HG03575 (cell line): Measurements from ENCODE around the gene RELT.

Experiments used
- ATAC-seq: cut with Tn5 transposase; IDR thresholded peaks from one replicate; pipeline ENCODE4 v1.9.1; 2021; ENCODE audit not compliant: unreplicated experiment, insufficient number of reproducible peaks, low FRiP score; ENCODE audit errors: extremely low read depth

RELT gene

DNA sequence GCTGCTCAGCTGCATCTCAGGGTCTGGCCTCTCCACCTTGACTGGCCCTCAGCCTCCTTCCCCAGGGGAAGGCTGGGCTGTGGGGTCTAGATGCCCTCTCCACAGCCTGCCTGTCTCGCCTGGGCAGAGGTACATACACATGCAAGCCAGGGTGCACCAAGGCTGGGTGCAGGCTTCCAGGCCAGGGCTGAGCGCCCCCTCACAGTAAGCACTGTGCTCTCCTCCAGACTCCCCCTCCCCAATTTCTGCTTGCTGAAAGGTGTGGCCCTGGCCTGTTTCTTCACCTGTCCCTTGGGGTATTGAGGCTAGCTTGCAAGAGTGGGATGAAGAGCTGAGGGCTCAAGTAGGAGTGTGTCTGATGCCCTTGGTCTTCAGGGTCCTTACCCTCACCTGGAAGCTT is 22.5 kb downstream of the RELT start:
- ATAC-seq, result no peak

DNA sequence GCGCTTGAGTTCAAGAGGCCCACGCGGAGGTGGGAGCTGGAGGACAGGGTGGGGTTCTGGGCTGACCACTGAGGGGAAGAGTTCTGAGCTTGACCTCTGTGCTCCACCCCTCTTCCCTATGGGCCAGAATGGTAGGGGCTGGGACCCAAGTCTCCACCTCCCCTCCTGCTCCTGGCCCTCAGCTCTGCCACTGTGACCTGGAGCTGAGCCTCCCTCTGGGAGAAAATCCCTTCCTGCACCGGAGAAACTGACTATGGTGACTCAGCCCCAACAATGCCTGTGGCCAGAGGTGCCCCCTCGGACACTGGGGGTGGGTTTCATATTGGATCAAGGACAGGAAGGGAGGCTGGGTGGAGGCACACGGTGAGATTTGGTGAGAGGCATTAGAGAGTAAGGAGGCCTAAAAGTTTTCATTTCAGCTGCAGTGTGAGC is 23.0 kb downstream of the RELT start:
- no peak for ATAC-seq

DNA sequence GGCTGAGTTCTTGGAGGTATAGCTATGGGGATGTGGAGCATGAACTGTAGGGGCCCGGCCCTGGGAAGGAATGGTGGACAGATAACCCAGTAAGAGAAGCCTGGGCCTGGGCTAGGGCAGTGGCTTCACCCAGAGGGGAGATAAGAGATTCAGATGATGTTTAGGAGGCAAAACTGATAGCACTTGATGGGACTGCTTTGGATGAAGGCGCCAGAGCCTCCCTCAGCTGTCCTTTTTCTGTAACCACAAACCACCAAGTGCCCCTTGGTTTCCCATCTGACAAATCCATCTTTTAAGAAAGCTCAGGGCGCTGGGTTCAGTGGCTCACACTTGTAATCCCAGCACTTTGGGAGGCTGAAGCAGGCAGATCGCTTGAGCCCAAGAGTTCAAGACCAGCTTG is 23.4 kb downstream of the RELT start:
- ATAC-seq, result no peak

DNA sequence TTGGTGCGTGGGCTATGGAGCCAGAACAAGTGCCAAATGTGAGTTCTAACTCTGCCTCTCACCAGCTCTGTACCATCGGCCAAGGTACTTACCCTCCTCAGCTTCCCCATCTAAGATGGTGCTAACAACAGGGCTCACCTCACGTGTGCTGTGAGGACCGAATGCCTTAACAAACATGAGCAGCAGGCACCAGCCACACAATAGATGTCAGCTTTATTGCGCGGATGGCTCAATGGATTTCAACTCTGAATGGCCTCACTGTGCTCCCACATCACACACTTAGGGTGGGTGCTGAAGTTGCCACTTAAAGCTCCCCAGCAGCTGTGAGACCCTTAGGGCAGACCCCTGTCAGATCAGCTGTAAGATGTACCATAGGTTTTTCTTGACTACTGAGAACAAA is 24.1 kb downstream of the RELT start:
- no peak for ATAC-seq

DNA sequence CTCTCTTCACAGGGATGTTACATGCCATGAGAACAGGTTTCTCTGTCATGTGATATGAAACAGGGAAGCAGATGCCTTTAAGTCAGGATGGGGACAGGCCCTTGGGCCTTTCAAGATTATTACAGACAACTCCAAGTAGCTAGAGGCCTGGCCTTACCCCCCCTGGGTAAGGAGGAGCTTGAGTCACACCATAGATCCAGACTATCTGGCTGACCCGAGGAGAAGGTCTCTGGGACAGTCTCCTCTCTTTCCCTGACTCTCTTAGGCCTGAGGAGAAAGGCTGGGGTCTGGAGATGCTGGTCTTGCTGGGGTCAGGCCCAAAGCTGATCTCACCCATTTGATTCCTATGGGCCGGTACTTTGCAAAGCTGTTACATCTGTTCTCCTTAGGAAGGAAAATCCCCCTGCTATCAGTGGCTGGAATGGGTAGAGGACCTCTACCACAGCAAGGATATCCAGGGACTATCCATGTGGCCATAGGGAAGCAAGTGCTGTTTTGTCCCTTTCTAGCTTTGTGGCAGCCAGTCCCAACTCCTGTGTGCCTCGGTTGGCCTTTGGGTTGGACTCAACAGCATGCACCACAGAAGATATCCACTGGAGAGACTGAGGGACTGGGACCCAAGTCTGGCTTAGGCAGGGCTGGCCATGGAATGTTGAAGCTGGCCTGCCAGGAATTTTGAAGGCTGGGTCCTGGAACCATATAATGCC is 25.2 kb downstream of the RELT start:
- ATAC-seq, result no peak

DNA sequence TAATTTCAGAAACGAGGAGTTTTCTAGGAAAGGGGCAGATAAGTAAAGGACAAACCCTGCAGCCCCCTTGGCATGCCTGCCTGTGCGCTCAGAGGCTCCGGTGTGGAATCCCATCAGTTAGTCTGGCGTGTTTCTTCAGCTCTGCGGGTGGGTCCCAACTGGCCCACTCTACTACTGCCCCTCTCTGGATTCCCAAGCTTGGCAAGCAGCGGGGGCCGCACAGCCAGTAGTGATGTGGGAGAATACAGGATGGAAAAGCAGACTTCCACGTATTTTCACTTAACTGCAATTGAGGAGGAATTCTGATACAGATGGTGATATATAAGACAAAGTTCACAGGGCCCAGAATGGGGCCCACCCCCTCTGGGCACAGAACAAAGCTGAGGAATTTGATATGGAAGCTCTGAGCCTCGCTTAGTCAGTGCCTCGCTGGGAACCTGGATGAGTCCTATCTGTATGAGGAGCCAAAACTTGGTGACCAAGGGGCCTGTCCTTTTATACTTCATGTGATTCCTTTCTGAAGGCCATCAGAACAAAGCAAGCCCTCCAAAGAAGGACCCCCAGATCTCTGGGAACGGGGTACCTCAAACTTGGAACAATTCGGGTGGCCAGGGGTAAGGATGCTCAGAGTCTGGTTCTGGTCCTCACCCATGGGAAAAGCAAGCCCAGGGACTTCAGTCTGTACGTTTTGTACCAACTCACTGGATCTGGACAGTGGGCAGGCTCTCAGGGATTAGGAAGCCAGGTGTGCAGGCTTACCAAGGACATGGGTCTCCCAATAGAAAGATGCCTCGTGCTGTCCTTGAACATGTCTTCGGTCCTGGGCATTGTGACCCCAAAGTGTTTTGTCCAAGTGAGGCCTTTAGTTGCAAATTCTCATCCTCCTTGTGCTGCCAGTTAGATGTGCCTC is 26.0 kb downstream of the RELT start:
- ATAC-seq, result no peak

DNA sequence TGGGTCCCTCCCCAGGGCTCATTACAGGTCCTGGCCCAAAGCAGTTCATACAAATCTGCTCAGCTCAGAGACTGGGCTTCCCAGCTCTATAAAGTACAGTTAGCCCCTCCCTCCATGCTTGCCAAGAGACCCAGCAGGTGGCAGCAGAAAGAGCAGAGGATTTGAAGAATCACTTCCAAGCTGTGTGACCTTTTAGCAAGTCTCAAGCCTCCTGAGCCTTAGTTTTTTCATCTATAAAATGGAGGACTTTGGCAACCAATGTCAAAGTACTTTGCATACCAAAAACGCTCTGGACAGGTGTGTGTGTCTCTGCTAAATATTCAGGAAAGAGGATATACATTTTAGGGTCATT is 26.6 kb downstream of the RELT start:
- no peak for ATAC-seq

DNA sequence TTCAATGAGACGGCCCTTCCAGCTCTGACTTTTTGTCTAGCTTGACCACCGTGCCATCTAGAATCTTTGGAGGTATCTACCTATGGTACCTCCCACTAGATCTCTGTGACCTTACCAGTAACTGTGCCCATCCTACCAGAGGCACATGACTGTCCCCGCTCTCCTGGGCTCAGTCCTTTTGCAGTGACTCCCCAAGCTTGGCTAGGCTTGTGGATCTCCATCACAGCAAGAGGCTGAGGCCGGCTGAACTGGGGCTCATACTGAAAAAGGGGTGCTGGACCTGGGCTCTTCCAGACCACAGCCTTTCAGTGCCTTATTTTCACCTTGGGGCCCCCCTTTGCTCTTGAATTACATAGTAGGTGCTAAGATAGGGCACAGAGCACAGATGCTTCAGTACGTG is 27.3 kb downstream of the RELT start:
- ATAC-seq, result no peak

DNA sequence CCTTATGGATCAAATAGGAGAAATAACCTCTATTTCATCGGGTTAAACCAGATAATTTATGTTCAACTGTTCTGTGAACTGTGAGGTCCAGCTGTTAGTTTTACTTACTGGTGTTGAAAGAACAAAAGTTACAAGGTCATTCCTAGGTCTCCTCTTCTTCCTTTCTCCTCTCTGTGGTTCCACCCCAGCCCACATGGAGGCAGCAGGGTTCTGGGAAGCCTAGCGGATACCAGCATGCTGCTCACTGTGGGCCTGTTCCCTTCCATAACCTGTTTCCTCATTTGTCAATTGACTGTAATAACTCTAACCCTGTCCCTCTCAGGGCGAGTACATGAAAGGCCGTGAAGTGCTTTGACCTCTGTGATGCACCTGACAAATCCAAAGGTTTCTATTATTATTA is 27.8 kb downstream of the RELT start:
- ATAC-seq, result no peak

DNA sequence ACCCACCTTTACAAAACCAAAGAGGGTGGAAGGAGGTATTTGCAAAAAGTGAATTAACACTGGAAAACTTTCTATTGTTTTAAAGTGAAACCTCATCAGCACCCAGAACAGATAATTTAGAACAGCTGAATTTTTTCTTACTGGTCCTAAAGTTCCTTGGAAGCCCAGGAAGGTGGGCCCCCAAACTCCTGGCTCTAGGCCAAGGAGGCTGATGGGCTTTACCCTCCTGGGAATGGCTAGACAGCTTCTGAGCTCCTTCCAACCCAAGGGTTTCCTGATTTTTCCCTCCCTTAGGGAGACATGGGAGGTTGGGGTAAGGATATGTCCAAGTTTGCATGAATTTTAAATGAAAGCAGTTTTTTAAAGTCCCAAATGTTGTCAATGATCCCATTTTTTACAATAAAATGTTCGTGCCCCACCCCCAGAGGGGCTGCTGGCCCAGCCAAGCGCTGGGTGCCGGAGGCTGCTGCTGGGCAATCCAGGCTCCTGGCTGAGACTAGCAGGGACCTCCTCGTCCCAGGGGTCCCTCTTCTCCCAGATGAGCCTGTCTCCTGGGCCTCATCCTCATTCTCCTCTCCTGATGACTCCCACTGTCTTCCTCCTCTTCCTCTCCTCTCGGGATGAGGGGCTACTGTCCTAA is 28.4 kb downstream of the RELT start:
- no peak for ATAC-seq

DNA sequence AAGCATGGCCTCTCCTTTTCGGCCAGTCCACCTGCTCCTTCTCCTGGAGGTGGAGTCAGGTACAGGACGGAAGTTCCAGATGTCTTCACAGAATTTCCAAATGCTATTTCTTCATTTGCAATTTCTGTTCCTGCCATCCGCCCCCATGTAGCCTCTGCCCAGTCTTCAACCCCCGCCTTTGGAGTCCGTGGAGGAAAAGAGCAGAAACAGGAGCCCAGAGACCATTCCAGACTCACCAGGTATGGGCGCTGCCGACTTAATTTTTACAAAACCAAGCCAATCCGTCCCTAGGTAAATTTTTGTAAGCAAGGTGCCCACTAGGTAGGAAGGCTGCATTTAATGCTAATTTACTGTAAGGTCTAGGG is 28.9 kb downstream of the RELT start:
- ATAC-seq, result no peak

DNA sequence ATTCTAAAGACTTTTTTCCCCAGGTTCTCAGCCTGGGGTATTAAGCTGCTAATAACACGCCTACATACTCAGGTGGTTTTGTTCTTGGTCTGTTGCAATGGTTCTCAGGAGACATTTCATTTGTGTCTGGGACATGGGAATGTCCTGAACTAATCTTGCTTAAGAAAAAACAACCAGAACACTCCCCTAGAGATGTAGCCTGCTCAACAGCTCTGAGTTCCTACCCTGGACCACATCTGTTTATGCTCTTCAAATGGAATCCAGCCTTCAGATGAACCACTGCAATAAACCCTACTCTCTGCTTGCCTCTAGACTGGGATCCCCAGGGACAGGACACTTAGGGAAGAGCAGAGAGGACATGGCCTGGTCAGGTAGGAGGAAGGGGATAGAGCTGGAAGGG is 29.9 kb downstream of the RELT start:
- ATAC-seq, result no peak

DNA sequence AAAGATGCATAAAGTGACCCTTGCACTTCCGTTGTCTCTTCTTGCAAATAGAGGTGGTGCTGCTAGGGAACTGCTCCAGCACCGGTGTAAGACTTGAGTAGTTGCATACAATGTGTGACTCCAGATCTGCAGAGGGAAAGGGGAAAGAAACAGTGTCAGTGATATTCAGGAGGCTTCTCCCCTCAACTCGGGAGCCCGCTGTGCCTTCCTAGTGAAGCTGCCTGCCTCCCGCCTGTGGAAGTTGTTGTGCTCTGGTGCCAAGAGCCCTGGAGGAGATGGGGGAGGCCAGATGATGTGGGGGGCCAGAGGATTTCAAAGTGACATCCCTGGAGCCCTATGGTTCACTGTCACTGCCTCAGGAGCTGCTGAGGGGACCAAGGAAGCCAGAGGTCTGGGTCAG is 30.4 kb downstream of the RELT start:
- no peak for ATAC-seq

DNA sequence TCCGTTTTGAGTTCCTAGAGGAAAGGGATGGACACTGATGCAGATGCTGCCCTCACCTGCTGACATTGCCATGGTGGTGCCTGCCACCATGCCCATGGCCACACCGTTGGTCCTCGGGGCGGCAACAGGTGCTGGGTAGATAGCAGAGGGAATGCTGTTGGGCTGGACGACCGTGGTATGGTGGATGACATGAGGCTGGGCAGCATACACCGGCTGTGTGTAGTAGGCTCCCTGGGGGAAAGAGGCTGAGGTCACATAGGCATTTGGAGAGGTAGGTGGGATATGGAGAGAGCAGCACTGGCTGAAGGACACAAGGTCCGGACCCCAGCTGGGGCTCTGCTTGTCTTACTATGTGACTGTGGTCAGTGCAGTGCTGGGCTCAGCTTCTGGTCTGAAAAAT is 33.2 kb downstream of the RELT start:
- no peak for ATAC-seq

DNA sequence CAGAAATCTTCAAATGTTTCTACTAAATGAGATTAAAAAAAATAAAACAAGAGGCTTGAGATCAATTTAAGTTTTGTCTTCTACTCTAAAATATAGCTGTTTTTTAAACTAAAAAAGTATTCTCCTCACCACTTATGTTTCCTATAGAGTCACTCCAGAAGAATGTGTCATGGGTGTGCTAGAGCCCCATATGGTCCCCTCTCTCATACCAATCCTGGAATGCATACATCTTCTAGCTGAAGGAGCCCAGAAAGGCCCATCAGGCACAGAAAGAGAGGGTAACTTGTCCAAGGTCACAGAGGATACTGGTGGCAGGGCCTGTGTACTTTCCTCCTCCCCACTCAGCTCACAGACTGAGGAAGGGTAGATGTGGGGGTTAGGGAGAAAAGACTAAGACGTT is 34.4 kb downstream of the RELT start:
- ATAC-seq, result no peak

DNA sequence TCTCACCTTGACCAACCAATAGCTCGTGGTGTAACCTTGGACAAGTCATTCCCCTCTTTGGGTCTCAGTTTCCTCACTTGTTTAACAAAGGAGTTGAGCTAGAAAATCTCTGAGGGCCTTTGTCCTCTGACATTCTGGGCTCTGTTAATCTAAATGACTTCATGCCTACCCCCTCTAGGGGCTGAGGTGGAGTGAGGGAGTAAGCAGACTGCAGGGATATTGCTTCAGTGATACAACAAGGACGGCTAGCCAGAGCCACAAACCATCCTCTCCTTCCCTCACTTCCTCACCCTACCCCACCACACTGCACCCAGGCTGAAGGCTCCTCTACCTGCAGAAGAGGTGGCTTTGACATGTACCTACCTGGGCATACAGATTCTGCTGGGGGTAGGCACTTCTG is 34.8 kb downstream of the RELT start:
- no peak for ATAC-seq

DNA sequence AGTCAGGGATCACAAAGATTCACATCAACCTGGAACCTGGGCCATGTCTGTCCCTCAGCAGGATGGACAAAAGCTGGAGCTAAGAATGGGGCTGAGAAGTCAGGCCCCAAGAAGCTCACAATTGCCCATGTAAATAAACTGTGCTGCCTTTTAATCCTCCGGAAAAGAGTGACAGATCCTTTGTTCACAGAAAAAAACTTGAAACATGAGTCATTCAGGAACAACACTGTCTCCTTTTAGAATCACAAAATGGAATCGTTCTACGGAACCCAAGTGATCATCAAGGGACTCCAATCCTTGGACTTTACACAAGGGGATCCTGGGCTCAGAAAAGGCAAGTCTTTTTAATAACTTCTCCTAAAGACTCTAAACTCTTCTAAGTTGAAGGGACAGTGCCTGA is 36.1 kb downstream of the RELT start:
- ATAC-seq, result no peak

DNA sequence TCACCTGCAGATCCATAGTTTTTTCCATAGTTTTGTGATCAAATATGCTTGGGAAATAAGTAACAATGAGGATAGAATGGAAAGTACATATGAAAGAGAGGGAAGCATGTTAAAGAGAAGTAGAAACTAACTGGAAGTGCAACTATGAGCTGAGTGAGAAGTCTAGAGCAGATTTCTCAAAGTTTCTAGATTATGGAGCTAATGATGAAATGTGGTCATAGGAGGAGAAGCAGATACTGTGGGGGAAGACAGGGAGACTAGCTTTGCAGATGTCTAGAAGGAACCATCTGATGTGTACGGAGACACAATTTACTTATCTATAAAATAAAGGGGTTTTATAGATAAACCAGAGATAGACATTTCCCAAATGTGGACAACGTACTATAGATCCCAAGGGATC is 37.1 kb downstream of the RELT start:
- ATAC-seq, result no peak

DNA sequence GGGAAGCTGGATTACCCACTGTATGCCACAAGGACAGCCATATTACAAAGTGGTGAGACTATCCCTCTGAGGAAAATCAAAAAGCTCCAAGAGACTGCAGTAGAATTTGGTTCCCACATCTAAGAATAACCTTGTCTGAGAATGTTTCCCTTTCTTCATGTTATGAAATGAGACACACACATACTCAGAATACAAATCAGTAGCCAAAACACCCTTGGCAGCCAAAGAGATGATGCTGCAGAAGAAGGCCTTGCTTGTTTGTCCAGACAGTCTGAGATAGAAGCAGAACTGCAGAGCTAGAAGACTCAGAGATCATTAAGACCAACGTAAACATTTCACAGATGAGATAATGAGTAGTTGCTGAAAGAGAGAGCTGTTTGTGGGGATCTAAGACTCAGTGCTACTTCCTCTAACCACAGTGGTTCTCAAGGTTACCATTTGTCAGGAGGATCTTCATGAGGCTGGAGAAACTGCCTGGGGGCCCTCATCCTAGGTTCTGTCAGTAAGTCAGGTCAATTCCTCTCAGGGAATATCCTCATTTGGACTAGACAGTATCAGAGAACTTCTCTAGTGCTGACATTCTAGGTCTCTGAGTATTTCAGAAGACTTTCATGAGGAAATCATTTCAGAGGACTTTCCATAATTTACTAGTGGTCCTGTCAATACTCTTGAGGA is 38.9 kb downstream of the RELT start:
- ATAC-seq, result no peak
